ENCODE results near the gene DLG2. TPM values are rescaled to one million over a fixed set of nuclear protein-coding genes. Genes with fewer than 3 reads are reported as not detected.

Gene DLG2
- total RNA-seq, 2 experiments from 2014 or later: 2.0 to 2.1 TPM

GRCh38 chr11:85668157-85668556 is 41.0 kb upstream of the DLG2 start:
- Mint-ChIP-seq H3K36me3 (ENCODE audit: low read depth) (peaks cover 20% of the 10 kb centered on the region), H3K27me3 (no peaks in the 10 kb centered on the region), H3K9me3 (no peaks in the 10 kb centered on the region), H3K4me1 (ENCODE audit: low read depth) (peaks cover 26% of the 10 kb centered on the region), H3K27ac (no peak overlapping the region), H3K4me3 (peak overlapping the region; percentile 42)
- no peak for DNase-seq
- ChIA-PET POLR2A (interaction anchor here (1.0 kb wide), 1 partner anchor 21 kb away, joined by 5 read pairs; the partner anchor contains the start of gene TMEM126A), CTCF (interaction anchor here (1.2 to 1.8 kb wide), 2 partner anchors 11 to 187 kb away, joined by 5 read pairs; partner anchors contain the start of gene CCDC83)
- intact Hi-C loops (cut with DNase I, micrococcal nuclease): loop anchor here (5.0 to 10.0 kb wide), 5 partner anchors 84 to 637 kb away; partner anchors contain the start of genes EED (in 1 of the 2), HIKESHI (in 1 of the 2) and PICALM (in 1 of the 2)
- H3K4me1 ChIP-seq (ENCODE audit: insufficient read depth, low read length): peaks cover 10% of the 10 kb centered on the region
- no peak overlapping the region for H3K4me3 ChIP-seq (ENCODE audit: low read length)
- no peak for ATAC-seq (ENCODE audit: poor library complexity)
- TF ChIP-seq CTCF (IDR thresholded peaks at IDR 0.05): no peak
- no peak overlapping the region for H3K27ac ChIP-seq (ENCODE audit: low read depth in 1 of 2, low read length in 2 of 2)
- H3K27me3 ChIP-seq (ENCODE audit: control insufficient read depth in 1 of 2, insufficient read depth in 2 of 2, low read length in 2 of 2): no peaks in the 10 kb centered on the region
- H3K9me3 ChIP-seq (ENCODE audit: control insufficient read depth in 1 of 2, insufficient read depth in 1 of 2, low read length in 2 of 2): no peaks in the 10 kb centered on the region
- no peaks in the 10 kb centered on the region for H3K36me3 ChIP-seq (ENCODE audit: insufficient read depth, low read length)

GRCh38 chr11:85666687-85667086 is 39.5 kb upstream of the DLG2 start:
- H3K27me3 ChIP-seq (ENCODE audit: control insufficient read depth in 1 of 2, insufficient read depth in 2 of 2, low read length in 2 of 2): no peaks in the 10 kb centered on the region
- CTCF ChIA-PET: no interaction called here
- Mint-ChIP-seq H3K4me3 (no peak overlapping the region), H3K27ac (peak overlapping the region; percentile 100), H3K36me3 (ENCODE audit: low read depth) (peaks cover 30% of the 10 kb centered on the region), H3K9me3 (no peaks in the 10 kb centered on the region), H3K27me3 (no peaks in the 10 kb centered on the region), H3K4me1 (ENCODE audit: low read depth) (peaks cover 39% of the 10 kb centered on the region)
- no peak overlapping the region for H3K4me3 ChIP-seq (ENCODE audit: low read length)
- no peaks in the 10 kb centered on the region for H3K9me3 ChIP-seq (ENCODE audit: control insufficient read depth in 1 of 2, insufficient read depth in 1 of 2, low read length in 2 of 2)
- POLR2A ChIA-PET: no interaction called here
- H3K27ac ChIP-seq (ENCODE audit: low read depth in 1 of 2, low read length in 2 of 2): no peak overlapping the region
- ATAC-seq (ENCODE audit: poor library complexity) (no peak), DNase-seq (no peak)
- intact Hi-C loops (cut with DNase I, micrococcal nuclease): loop anchor here (5.0 to 10.0 kb wide), 5 partner anchors 86 to 638 kb away; partner anchors contain the start of genes EED (in 1 of the 2), HIKESHI (in 1 of the 2) and PICALM (in 1 of the 2)
- peaks cover 14% of the 10 kb centered on the region for H3K4me1 ChIP-seq (ENCODE audit: insufficient read depth, low read length)
- no peaks in the 10 kb centered on the region for H3K36me3 ChIP-seq (ENCODE audit: insufficient read depth, low read length)
- TF ChIP-seq CTCF (IDR thresholded peaks at IDR 0.05): no peak

GRCh38 chr11:85665733-85666132 is 38.6 kb upstream of the DLG2 start:
- TF ChIP-seq CTCF (IDR thresholded peaks at IDR 0.05): no peak
- Histone ChIP-seq H3K4me1 (ENCODE audit: insufficient read depth, low read length) (peaks cover 14% of the 10 kb centered on the region), H3K27me3 (ENCODE audit: control insufficient read depth in 1 of 2, insufficient read depth in 2 of 2, low read length in 2 of 2) (no peaks in the 10 kb centered on the region), H3K4me3 (ENCODE audit: low read length) (no peak overlapping the region), H3K9me3 (ENCODE audit: control insufficient read depth in 1 of 2, insufficient read depth in 1 of 2, low read length in 2 of 2) (no peaks in the 10 kb centered on the region), H3K36me3 (ENCODE audit: insufficient read depth, low read length) (peaks cover 8% of the 10 kb centered on the region), H3K27ac (ENCODE audit: low read depth in 1 of 2, low read length in 2 of 2) (peak overlapping the region; percentile 97 to 99)
- Mint-ChIP-seq H3K4me1 (ENCODE audit: low read depth) (peaks cover 49% of the 10 kb centered on the region), H3K27me3 (no peaks in the 10 kb centered on the region), H3K27ac (peak overlapping the region; percentile 100), H3K4me3 (peak overlapping the region; percentile 100), H3K9me3 (no peaks in the 10 kb centered on the region), H3K36me3 (ENCODE audit: low read depth) (peaks cover 39% of the 10 kb centered on the region)
- peak in 1 of 14 experiments; percentile 11 for DNase-seq
- ATAC-seq (ENCODE audit: poor library complexity): no peak
- ChIA-PET POLR2A (interaction anchor here (0.9 to 9.3 kb wide), 2 partner anchors 15 to 85 kb away, joined by 4 to 136 read pairs; partner anchors contain the start of gene TMEM126A), CTCF (interaction anchor here (2.9 kb wide), 1 partner anchor 189 kb away, joined by 13 read pairs; the partner anchor contains the start of gene CCDC83)
- intact Hi-C loops (cut with DNase I, micrococcal nuclease): loop anchor here (2.0 to 10.0 kb wide), 6 partner anchors 87 to 639 kb away; partner anchors contain the start of genes EED (in 2 of the 2), HIKESHI (in 1 of the 2) and PICALM (in 1 of the 2)
